Thymus (tissue), 11 donors: ENCODE results near the gene PLPPR5. TPM values are rescaled to one million over a fixed set of nuclear protein-coding genes. Genes with fewer than 3 reads are reported as not detected.

Experiments
- DNase-seq, 9 donors: peaks; one replicate each; pipeline ENCODE4 v3.0.0-alpha.2; 2013; ENCODE audit warnings: low spot score in 9 of 9, low read depth in 6 of 9, missing footprints in 1 of 9
- H3K27ac ChIP-seq, 2 donors: one replicate each; pipeline ENCODE4 v1.5.1; 2013; ENCODE audit warnings: control low read depth in 1 of 2, low read depth in 1 of 2, low read length in 1 of 2, mild to moderate bottlenecking in 1 of 2, moderate library complexity in 1 of 2
- H3K27me3 ChIP-seq, 2 donors: one replicate each; pipeline ENCODE4 v1.5.1; 2013; ENCODE audit warnings: low read length in 1 of 2; ENCODE audit not compliant: control insufficient read depth in 2 of 2, insufficient read depth in 1 of 2
- H3K36me3 ChIP-seq, 2 donors: one replicate each; pipeline ENCODE4 v1.5.1; 2013; ENCODE audit warnings: low read length in 1 of 2, mild to moderate bottlenecking in 1 of 2, moderate library complexity in 1 of 2; ENCODE audit not compliant: control insufficient read depth in 2 of 2, insufficient read depth in 2 of 2
- H3K4me1 ChIP-seq, 2 donors: one replicate each; pipeline ENCODE4 v1.5.1; 2013; ENCODE audit warnings: low read length in 2 of 2; ENCODE audit not compliant: control insufficient read depth in 2 of 2, insufficient read depth in 2 of 2
- H3K4me3 ChIP-seq, 2 donors: one replicate each; pipeline ENCODE4 v1.5.1; 2013; ENCODE audit warnings: low read length in 2 of 2, control low read depth in 1 of 2, mild to moderate bottlenecking in 1 of 2
- H3K9me3 ChIP-seq, 2 donors: one replicate each; pipeline ENCODE4 v1.5.1; 2013; ENCODE audit warnings: low read length in 1 of 2, mild to moderate bottlenecking in 1 of 2; ENCODE audit not compliant: control insufficient read depth in 2 of 2, insufficient read depth in 1 of 2
- WGBS: extraction: QIAGEN DNeasy Blood & Tissue Kit; methylation state at CpG from one replicate; pipeline ENCODE4 v1.1.7; 2013; 5-methylcytosine and 5-hydroxymethylcytosine counted together
- polyA plus RNA-seq: library from polyadenylated mRNA; stranded (reverse); fragments of 200-250 nt; gene quantifications from one replicate; pipeline ENCODE4 v1.2.3, GENCODE V29; 2013
- total RNA-seq: library from RNA; stranded (reverse); fragments of 120-200 nt; gene quantifications from one replicate; pipeline ENCODE4 v1.2.4, GENCODE V29; 2013
- donor health status: healthy.

PLPPR5 gene
- total and polyA plus RNA-seq, 2 donors, result 0.09 to 0.43 TPM

DNA sequence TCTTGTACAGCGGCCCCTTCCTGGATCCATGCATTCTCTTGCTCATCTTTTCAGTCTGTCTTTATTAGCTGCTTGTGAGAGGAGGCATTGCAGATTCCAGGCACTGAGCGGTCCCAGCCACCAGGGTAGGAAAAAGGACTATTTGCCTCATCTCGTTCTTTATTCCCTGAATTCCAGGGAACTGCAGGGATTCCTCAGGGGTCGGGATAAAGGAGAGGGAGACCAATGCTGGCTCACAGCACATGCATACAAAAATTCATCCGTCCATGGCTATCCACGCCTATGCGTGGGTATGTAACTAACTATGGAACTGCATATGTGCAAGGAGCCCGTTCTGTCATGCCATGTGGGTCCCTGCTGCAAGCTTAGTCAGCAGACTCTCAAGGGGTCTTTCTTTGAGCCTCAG is 879 bp upstream of the PLPPR5 start:
- H3K27ac ChIP-seq, result no peak overlapping the region
- peaks cover 0 to 6% of the 10 kb centered on the region in 2 donors for H3K9me3 ChIP-seq
- no peak for DNase-seq
- H3K27me3 ChIP-seq, result peaks cover 43 to 62% of the 10 kb centered on the region in 2 donors
- whole genome bisulfite sequencing, result 42% methylated on average over 8 of the region's 8 CpGs
- H3K4me3 ChIP-seq, result no peak overlapping the region
- no peaks in the 10 kb centered on the region for H3K36me3 ChIP-seq
- H3K4me1 ChIP-seq, result peaks cover 0 to 6% of the 10 kb centered on the region in 2 donors

DNA sequence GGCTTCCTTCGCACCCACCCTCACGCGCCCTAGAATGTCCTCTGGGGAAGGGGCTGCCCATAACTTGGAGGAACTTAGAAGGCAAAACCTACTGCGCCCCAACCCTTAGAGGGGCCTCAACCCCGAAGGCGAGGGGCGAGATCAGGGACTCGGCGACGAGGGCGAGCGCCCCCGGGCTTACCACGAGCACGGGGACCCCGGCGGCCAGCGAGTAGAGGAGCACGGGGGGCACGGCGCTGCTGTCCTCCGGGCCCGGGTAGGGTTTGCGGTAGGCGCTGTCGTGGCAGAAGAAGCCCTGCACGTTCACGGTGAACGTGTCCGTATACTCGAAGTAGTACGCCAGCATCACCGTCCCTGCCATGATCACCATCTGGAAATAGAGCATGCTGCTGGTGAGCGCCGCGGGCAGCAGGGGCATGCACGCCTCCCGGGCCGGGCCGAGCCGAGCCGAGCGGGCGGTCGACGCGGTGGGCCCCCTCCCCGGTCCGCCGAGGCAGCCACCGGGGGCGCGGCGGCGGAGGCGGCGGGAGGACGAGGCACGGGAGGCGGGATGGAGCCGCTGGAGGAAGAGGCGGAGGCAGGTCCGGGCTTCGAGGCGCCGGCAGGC is 304 bp downstream of the PLPPR5 start:
- Histone ChIP-seq H3K4me1 (peaks cover 0 to 6% of the 10 kb centered on the region in 2 donors), H3K27me3 (peaks cover 43 to 62% of the 10 kb centered on the region in 2 donors), H3K27ac (no peak overlapping the region), H3K4me3 (peak overlapping the region in 1 of 2 donors; percentile 35), H3K9me3 (peaks cover 0 to 6% of the 10 kb centered on the region in 2 donors), H3K36me3 (no peaks in the 10 kb centered on the region)
- 2% methylated on average over 66 of the region's 66 CpGs for WGBS
- no peak for DNase-seq

GRCh38 chr1:99003581-99004253 is 944 bp downstream of the PLPPR5 start:
- 22% methylated on average over 20 of the region's 20 CpGs for WGBS

DNA sequence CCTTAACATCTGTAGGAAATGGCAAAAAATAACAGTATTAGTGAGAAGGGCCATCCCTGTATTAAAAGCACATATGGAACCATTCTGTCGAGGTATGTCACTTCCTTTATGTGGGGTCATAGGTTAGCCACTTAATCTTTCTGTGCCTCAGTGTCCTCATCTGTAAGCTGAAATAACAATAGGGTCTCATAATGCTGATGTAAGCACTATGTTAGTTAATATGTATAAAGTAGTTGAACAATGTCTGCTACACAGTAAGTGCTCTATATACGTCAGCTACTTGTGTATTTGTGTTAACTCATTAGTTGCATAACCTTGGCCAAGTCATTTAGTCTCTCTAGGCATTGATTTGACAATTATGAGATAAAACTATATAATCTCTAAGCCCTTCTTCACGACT is 11.8 kb downstream of the PLPPR5 start:
- WGBS, result 78% methylated on average over 3 of the region's 3 CpGs

More at GRCh38 chr1:99003581-99004253, 944 bp downstream of the PLPPR5 start:
- H3K9me3 ChIP-seq, result peaks cover 0 to 6% of the 10 kb centered on the region in 2 donors
- H3K4me3 ChIP-seq, result no peak overlapping the region
- no peak for DNase-seq
- no peaks in the 10 kb centered on the region for H3K36me3 ChIP-seq
- no peak overlapping the region for H3K27ac ChIP-seq
- H3K27me3 ChIP-seq, result peaks cover 43 to 62% of the 10 kb centered on the region in 2 donors
- H3K4me1 ChIP-seq, result peaks cover 0 to 6% of the 10 kb centered on the region in 2 donors

GRCh38 chr1:98991127-98992012 is 13.3 kb downstream of the PLPPR5 start:
- Histone ChIP-seq H3K9me3 (no peaks in the 10 kb centered on the region), H3K4me3 (no peak overlapping the region), H3K27me3 (no peaks in the 10 kb centered on the region), H3K4me1 (no peaks in the 10 kb centered on the region), H3K36me3 (no peaks in the 10 kb centered on the region), H3K27ac (no peak overlapping the region)
- 90% methylated on average over 4 of the region's 4 CpGs for WGBS
- DNase-seq, result no peak

More for the DNA sequence above, 11.8 kb downstream of the PLPPR5 start:
- no peak for DNase-seq
- no peaks in the 10 kb centered on the region for H3K4me1 ChIP-seq
- H3K9me3 ChIP-seq, result no peaks in the 10 kb centered on the region
- H3K4me3 ChIP-seq, result no peak overlapping the region
- H3K27me3 ChIP-seq, result no peaks in the 10 kb centered on the region
- H3K27ac ChIP-seq, result no peak overlapping the region
- H3K36me3 ChIP-seq, result no peaks in the 10 kb centered on the region

DNA sequence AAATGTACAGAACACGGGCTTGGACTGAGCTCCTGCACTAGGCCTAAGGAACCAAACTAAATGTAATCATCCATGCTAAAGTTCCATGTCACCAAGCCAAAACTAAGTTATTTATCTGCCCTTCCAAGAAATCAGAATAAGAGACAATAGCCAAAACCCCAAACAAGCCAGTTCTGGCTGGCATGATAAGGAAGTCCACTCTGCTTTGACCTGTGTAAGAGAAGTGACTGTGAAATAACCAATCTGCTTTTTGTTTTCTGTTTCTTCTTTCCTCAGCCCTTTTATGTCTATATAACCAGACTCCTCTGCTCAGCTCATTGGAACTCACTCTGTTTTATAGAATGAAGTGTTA is 15.1 kb downstream of the PLPPR5 start:
- no peaks in the 10 kb centered on the region for H3K36me3 ChIP-seq
- H3K4me3 ChIP-seq, result no peak overlapping the region
- H3K4me1 ChIP-seq, result no peaks in the 10 kb centered on the region
- no peaks in the 10 kb centered on the region for H3K9me3 ChIP-seq
- H3K27ac ChIP-seq, result no peak overlapping the region
- DNase-seq, result no peak
- 96% methylated on average over 1 of the region's 1 CpG for WGBS
- no peaks in the 10 kb centered on the region for H3K27me3 ChIP-seq

DNA sequence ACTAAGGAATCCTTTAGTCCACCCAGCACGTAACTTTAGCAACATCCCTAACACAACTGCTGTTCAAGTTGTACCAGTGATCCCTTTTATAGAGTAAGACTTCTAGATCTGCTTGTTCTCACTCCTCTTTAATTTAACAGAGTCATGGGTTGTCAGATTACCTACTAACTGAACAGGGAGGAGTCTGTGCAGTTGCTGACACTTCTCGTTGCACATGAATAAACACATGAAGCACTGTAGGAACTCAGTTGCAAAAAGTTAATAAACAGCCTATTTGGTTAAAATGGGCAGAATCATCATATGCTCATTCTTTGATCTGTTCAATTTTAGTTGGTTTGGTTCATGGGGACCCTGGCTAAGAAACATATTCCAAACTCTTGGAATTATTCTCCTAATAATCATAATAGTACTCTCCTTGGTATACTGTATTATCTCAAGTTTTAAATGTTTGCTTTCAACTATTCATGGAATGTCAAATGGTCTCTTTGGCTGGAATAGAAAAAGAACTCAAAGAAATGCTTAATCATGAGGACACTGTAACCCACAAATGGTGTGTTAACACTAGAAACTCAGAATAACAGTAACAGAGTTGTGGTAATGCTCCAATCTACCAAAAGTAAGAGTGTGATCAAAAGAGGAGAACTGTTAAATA is 15.6 kb downstream of the PLPPR5 start:
- H3K4me3 ChIP-seq, result no peak overlapping the region
- no peak overlapping the region for H3K27ac ChIP-seq
- no peaks in the 10 kb centered on the region for H3K4me1 ChIP-seq
- 95% methylated on average over 2 of the region's 2 CpGs for WGBS
- no peaks in the 10 kb centered on the region for H3K27me3 ChIP-seq
- no peak for DNase-seq
- no peaks in the 10 kb centered on the region for H3K9me3 ChIP-seq
- no peaks in the 10 kb centered on the region for H3K36me3 ChIP-seq

DNA sequence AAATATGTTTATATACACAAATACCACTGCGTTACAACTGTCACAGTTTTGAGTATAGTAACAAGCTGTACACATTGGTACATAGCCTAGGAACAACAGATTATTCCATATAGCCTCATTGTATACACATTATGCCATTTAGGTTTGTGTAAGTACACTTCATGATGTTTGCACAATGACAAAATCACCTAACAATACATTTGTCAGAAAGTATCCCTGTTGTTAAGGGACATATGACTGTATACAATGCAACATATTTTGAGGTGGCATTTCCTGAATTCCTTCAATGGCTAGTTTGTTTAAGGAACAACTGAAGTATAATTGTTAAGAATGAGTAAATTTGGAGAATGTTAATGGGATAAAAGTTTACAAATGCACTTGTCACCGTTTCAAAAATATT is 19.0 kb downstream of the PLPPR5 start:
- no peak for DNase-seq
- H3K36me3 ChIP-seq, result no peaks in the 10 kb centered on the region
- H3K27ac ChIP-seq, result no peak overlapping the region
- no peaks in the 10 kb centered on the region for H3K27me3 ChIP-seq
- no peaks in the 10 kb centered on the region for H3K9me3 ChIP-seq
- WGBS, result 68% methylated on average over 2 of the region's 2 CpGs
- no peak overlapping the region for H3K4me3 ChIP-seq
- H3K4me1 ChIP-seq, result no peaks in the 10 kb centered on the region
